Panc1 (cell line): Measurements from ENCODE around the gene IQUB. TPM values are rescaled to one million over a fixed set of nuclear protein-coding genes. Genes with fewer than 3 reads are reported as not detected.

Experiments used
- ATAC-seq: fragments of 200-7000 bp; cut with Tn5 transposase; 2 replicates; pipeline ENCODE4 v1.9.1; 2020; ENCODE audit warnings: mild to moderate bottlenecking, moderate library complexity
- BruUV-seq: library from RNA; stranded (reverse); fragments of 400-500 nt; replicated peaks from 2 replicates; lab custom pipeline; 2021; lab: Mats Ljungman, UMichigan
- CTCF ChIA-PET: fragments of 300-600 bp; sonication (Branson Sonifier 250); formaldehyde crosslinking; loops from one replicate; lab custom pipeline; 2022; ENCODE audit warnings: antibody characterized with exemption; lab: Charles Lee
- POLR2A ChIA-PET: fragments of 300-600 bp; sonication (Branson Sonifier 250); formaldehyde crosslinking; loops from one replicate; lab custom pipeline; 2022; ENCODE audit warnings: antibody characterized with exemption; lab: Charles Lee
- DNase-seq: peaks from one replicate; pipeline ENCODE4 v3.0.0-alpha.2; 2010; ENCODE audit warnings: low read depth, low spot score
- H3K27ac ChIP-seq: 2 replicates; pipeline ENCODE4 v1.5.1; 2011; ENCODE audit warnings: mild to moderate bottlenecking, low read length, inconsistent platforms
- H3K27me3 ChIP-seq: fragments of 200-500 bp; sonication (Bioruptor generic); 2 replicates; pipeline ENCODE4 v1.6.0; 2014; ENCODE audit warnings: low read length, inconsistent platforms; ENCODE audit not compliant: control insufficient read depth, insufficient read depth
- H3K36me3 ChIP-seq: fragments of 200-500 bp; sonication (Bioruptor generic); 2 replicates; pipeline ENCODE4 v1.5.1; 2014; ENCODE audit warnings: inconsistent platforms, mild to moderate bottlenecking, low read length, moderate library complexity; ENCODE audit not compliant: control insufficient read depth, insufficient read depth
- H3K4me1 ChIP-seq: 2 replicates; pipeline ENCODE4 v1.5.1; 2011; ENCODE audit warnings: inconsistent platforms, mild to moderate bottlenecking, low read length, moderate library complexity; ENCODE audit not compliant: control insufficient read depth, insufficient read depth
- H3K4me3 ChIP-seq, 2 experiments: 2 replicates each; pipeline ENCODE4 v1.5.1; 2011 to 2012; ENCODE audit warnings: low read depth in 2 of 2, low read length in 2 of 2, mild to moderate bottlenecking in 2 of 2, inconsistent platforms in 1 of 2, moderate library complexity in 1 of 2
- H3K9me3 ChIP-seq: fragments of 200-500 bp; sonication (Bioruptor generic); 2 replicates; pipeline ENCODE4 v1.5.1; 2014; ENCODE audit warnings: low read depth, mild to moderate bottlenecking, inconsistent platforms, low read length, moderate library complexity; ENCODE audit not compliant: control insufficient read depth, insufficient read depth
- POLR2AphosphoS5 ChIP-seq: IDR thresholded peaks from 2 replicates; pipeline ENCODE4 v1.6.1; 2012; ENCODE audit warnings: mild to moderate bottlenecking, low read depth, low read length, moderate library complexity
- SIN3A ChIP-seq: IDR thresholded peaks from 2 replicates; pipeline ENCODE4 v1.6.1; 2012; ENCODE audit warnings: low read depth, mild to moderate bottlenecking, low read length, moderate library complexity, borderline replicate concordance; ENCODE audit not compliant: insufficient read depth
- TCF7L2 ChIP-seq: IDR thresholded peaks from 2 replicates; pipeline ENCODE4 v1.6.1; 2011; ENCODE audit warnings: mild to moderate bottlenecking, low read depth, low read length, inconsistent platforms
- in situ Hi-C: cut with HindIII; loops from 2 replicates; pipeline ENCODE4 v1.10.0; 2016; ENCODE audit warnings: low sequenced_read_pairs, low pct_unique_long_range_greater_than_20kb
- intact Hi-C: fragments of 100-400 bp; cut with micrococcal nuclease; formaldehyde crosslinking; loops from one replicate; pipeline ENCODE4 v1.10.0; 2022; ENCODE audit not compliant: unreplicated experiment
- total RNA-seq: library from RNA; stranded (reverse); gene quantifications from one replicate; pipeline ENCODE4 v1.2.1, GENCODE V29; 2021; ENCODE audit not compliant: unreplicated experiment
- TF ChIP-seq, protein P1 (sequence below), 2 experiments: IDR thresholded peaks; 2 replicates each; pipeline ENCODE4 v1.6.1; 2011 to 2012; ENCODE audit warnings: low read depth in 2 of 2, control low read depth in 1 of 2, low read length in 1 of 2, mild to moderate bottlenecking in 1 of 2, moderate library complexity in 1 of 2; ENCODE audit not compliant: insufficient read depth in 1 of 2
- TF ChIP-seq, protein P2 (sequence below): fragments of 450-650 bp; IDR thresholded peaks from 2 replicates; pipeline ENCODE4 v1.5.1; 2017; ENCODE audit warnings: mild to moderate bottlenecking

IQUB gene
- total RNA-seq, 1 experiment from 2014 or later: 0.59 TPM

DNA sequence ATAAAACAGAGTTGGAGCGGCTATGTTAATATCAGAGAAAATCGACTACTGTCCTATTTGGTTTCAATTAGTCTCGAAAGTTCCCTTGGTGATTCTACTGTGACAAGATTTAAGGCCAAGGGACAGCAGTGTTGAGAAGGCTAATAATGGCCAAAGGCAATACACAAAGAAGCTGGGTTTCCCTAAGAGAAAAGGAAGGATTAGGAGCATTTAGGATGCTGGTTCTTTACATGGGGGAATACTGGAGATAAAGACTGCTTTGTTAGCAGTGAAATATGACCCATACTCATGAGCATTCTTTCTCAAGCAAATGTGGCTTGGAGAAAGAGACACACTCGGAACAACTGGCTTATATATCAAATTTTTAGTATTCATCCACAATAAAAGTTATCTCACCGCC lies 32.2 kb downstream of the IQUB start:
- Histone ChIP-seq H3K4me3 (no peak overlapping the region), H3K27ac (no peak overlapping the region), H3K27me3 (no peaks in the 10 kb centered on the region), H3K36me3 (no peaks in the 10 kb centered on the region), H3K4me1 (no peaks in the 10 kb centered on the region), H3K9me3 (no peaks in the 10 kb centered on the region)
- CTCF ChIA-PET: no interaction called here
- POLR2A ChIA-PET: no interaction called here
- no peak for DNase-seq
- intact Hi-C loops: no loop called here
- in situ Hi-C loops: no loop called here
- TF ChIP-seq, protein P1, sequence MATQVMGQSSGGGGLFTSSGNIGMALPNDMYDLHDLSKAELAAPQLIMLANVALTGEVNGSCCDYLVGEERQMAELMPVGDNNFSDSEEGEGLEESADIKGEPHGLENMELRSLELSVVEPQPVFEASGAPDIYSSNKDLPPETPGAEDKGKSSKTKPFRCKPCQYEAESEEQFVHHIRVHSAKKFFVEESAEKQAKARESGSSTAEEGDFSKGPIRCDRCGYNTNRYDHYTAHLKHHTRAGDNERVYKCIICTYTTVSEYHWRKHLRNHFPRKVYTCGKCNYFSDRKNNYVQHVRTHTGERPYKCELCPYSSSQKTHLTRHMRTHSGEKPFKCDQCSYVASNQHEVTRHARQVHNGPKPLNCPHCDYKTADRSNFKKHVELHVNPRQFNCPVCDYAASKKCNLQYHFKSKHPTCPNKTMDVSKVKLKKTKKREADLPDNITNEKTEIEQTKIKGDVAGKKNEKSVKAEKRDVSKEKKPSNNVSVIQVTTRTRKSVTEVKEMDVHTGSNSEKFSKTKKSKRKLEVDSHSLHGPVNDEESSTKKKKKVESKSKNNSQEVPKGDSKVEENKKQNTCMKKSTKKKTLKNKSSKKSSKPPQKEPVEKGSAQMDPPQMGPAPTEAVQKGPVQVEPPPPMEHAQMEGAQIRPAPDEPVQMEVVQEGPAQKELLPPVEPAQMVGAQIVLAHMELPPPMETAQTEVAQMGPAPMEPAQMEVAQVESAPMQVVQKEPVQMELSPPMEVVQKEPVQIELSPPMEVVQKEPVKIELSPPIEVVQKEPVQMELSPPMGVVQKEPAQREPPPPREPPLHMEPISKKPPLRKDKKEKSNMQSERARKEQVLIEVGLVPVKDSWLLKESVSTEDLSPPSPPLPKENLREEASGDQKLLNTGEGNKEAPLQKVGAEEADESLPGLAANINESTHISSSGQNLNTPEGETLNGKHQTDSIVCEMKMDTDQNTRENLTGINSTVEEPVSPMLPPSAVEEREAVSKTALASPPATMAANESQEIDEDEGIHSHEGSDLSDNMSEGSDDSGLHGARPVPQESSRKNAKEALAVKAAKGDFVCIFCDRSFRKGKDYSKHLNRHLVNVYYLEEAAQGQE (IDR thresholded peaks at IDR 0.05; ENCODE audit: insufficient read depth in 1 of 2, low read depth in 2 of 2, low read length in 1 of 2): no peak
- no peak for TF ChIP-seq SIN3A
- TF ChIP-seq, protein P2, sequence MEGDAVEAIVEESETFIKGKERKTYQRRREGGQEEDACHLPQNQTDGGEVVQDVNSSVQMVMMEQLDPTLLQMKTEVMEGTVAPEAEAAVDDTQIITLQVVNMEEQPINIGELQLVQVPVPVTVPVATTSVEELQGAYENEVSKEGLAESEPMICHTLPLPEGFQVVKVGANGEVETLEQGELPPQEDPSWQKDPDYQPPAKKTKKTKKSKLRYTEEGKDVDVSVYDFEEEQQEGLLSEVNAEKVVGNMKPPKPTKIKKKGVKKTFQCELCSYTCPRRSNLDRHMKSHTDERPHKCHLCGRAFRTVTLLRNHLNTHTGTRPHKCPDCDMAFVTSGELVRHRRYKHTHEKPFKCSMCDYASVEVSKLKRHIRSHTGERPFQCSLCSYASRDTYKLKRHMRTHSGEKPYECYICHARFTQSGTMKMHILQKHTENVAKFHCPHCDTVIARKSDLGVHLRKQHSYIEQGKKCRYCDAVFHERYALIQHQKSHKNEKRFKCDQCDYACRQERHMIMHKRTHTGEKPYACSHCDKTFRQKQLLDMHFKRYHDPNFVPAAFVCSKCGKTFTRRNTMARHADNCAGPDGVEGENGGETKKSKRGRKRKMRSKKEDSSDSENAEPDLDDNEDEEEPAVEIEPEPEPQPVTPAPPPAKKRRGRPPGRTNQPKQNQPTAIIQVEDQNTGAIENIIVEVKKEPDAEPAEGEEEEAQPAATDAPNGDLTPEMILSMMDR: no peak
- no peak for TF ChIP-seq TCF7L2
- no peak for TF ChIP-seq POLR2AphosphoS5
- no TSS peak for BruUV-seq
- no peak for ATAC-seq

DNA sequence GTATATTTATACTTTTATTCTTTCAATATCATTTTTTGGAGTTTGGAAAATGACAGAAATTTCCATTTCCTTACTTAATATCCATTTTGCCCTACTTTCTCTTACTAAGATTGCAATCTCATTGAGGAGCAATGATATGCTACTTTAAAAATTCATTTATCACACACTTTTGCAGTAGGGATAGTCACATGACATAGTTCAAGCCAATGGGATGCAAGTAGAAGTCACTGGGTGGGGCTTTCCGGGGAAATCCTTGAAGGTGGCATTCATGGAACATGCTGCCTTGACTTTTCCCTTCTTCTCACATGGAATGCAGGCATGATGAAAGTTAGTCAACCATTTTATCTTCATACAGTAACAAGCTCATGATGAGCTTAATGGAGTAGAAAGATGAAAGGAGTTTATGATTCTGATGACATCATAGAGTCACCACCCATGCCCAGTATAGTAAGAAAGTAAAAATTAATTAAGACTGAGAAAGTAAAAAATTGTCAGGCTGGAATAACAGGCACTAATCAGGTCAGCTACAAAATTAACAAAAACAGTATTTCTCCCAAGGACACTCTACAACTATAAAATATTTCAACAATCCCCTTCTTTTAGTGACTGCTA lies 33.4 kb downstream of the IQUB start:
- Histone ChIP-seq H3K9me3 (no peaks in the 10 kb centered on the region), H3K4me1 (no peaks in the 10 kb centered on the region), H3K27me3 (no peaks in the 10 kb centered on the region; the same call in 1 of the 2 replicates), H3K36me3 (no peaks in the 10 kb centered on the region), H3K4me3 (no peak overlapping the region), H3K27ac (no peak overlapping the region)
- no TSS peak for BruUV-seq
- ChIA-PET CTCF (no interaction called here), POLR2A (no interaction called here)
- in situ Hi-C loops (no loop called here), intact Hi-C loops (no loop called here)
- TF ChIP-seq SIN3A: no peak
- TF ChIP-seq, protein P1 (IDR thresholded peaks at IDR 0.05; ENCODE audit: insufficient read depth in 1 of 2, low read depth in 2 of 2, low read length in 1 of 2): no peak
- ATAC-seq (no peak), DNase-seq (no peak)
